DND-41 (cell line): Measurements from ENCODE around the gene CLIC6.

Source experiments
- EZH2 ChIP-seq: IDR thresholded peaks from 3 replicates; pipeline ENCODE4 v1.6.1; 2012; ENCODE audit warnings: borderline replicate concordance, low read depth, mild to moderate bottlenecking, moderate library complexity, low read length, inconsistent platforms; ENCODE audit not compliant: severe bottlenecking
- TF ChIP-seq, protein P1 (sequence below): IDR thresholded peaks from 2 replicates; pipeline ENCODE4 v1.5.1; 2012; ENCODE audit warnings: borderline replicate concordance, low read length, moderate library complexity, mild to moderate bottlenecking; ENCODE audit not compliant: poor library complexity, severe bottlenecking; ENCODE audit errors: extremely low read depth

DNA sequence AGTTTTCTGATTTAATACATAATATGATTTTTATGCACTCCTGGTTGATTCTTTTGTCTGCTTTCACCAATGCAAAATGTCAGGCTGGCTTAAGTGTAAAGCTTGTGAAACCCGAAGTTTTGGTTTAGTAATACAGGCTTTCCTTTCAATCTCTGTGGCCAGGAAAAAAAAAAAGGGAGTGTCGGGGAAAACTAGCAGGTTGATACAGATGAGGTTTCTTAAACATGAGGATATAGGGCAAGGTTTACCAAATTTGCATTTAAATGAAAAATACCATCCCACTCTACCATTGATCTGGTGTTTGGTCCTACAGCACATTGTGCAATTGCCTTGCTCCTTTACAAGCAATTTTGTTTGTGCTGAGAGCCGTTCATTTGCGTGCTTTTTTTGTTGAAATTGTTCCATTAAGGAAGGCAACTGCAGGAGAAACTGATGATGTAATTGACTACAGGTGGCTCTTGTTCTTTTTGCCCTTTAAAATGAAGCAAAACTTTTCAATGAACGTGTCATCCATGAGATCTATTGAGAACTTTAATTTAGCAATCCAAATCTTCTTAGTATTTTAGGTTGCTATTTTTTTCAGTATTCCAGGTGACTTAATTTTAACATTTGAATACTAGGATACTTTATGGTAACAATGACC lies 22.7 kb downstream of the CLIC6 start:
- TF ChIP-seq, protein P1, sequence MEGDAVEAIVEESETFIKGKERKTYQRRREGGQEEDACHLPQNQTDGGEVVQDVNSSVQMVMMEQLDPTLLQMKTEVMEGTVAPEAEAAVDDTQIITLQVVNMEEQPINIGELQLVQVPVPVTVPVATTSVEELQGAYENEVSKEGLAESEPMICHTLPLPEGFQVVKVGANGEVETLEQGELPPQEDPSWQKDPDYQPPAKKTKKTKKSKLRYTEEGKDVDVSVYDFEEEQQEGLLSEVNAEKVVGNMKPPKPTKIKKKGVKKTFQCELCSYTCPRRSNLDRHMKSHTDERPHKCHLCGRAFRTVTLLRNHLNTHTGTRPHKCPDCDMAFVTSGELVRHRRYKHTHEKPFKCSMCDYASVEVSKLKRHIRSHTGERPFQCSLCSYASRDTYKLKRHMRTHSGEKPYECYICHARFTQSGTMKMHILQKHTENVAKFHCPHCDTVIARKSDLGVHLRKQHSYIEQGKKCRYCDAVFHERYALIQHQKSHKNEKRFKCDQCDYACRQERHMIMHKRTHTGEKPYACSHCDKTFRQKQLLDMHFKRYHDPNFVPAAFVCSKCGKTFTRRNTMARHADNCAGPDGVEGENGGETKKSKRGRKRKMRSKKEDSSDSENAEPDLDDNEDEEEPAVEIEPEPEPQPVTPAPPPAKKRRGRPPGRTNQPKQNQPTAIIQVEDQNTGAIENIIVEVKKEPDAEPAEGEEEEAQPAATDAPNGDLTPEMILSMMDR: no peak
- TF ChIP-seq EZH2: no peak
